Suprapubic skin (tissue), 4 donors: ENCODE data around the gene CCDC27. TPM values are rescaled to one million over a fixed set of nuclear protein-coding genes. Genes with fewer than 3 reads are reported as not detected.

Source experiments
- DNase-seq, 2 donors: peaks; one replicate each; pipeline ENCODE4 v3.0.0-alpha.2; 2019; ENCODE audit warnings: low spot score in 2 of 2
- H3K27ac ChIP-seq: fragments of 200-600 bp; sonication (generic); one replicate; pipeline ENCODE4 v1.5.1; 2019
- H3K27me3 ChIP-seq: fragments of 200-600 bp; sonication (generic); one replicate; pipeline ENCODE4 v1.5.1; 2019
- H3K36me3 ChIP-seq: fragments of 200-600 bp; sonication (generic); one replicate; pipeline ENCODE4 v1.5.1; 2019
- H3K4me1 ChIP-seq: fragments of 200-600 bp; sonication (generic); one replicate; pipeline ENCODE4 v1.5.1; 2019
- H3K4me3 ChIP-seq: fragments of 200-600 bp; sonication (generic); one replicate; pipeline ENCODE4 v1.5.1; 2019; ENCODE audit warnings: mild to moderate bottlenecking
- H3K9me3 ChIP-seq: fragments of 200-600 bp; sonication (generic); one replicate; pipeline ENCODE4 v1.5.1; 2019
- CTCF ChIP-seq, 2 donors: fragments of 200-600 bp in 1 of 2; fragments of 450-650 bp in 1 of 2; sonication (generic) in 1 of 2; IDR thresholded peaks; one replicate each; pipeline ENCODE4 v1.5.1; 2016 to 2019; ENCODE audit warnings: antibody characterized with exemption in 2 of 2, mild to moderate bottlenecking in 1 of 2, moderate library complexity in 1 of 2
- EP300 ChIP-seq: sonication (generic); formaldehyde crosslinking; IDR thresholded peaks from one replicate; pipeline ENCODE4 v1.6.1; 2017; ENCODE audit warnings: antibody characterized with exemption
- POLR2A ChIP-seq, 2 donors: fragments of 450-650 bp; IDR thresholded peaks; one replicate each; pipeline ENCODE4 v1.6.1; 2017; ENCODE audit warnings: antibody characterized with exemption in 2 of 2, mild to moderate bottlenecking in 2 of 2, moderate library complexity in 2 of 2
- POLR2AphosphoS5 ChIP-seq, 3 donors: sonication (generic); formaldehyde crosslinking; IDR thresholded peaks; one replicate each; pipeline ENCODE4 v1.6.1; 2017; ENCODE audit warnings: antibody characterized with exemption in 3 of 3
- WGBS: methylation state at CpG from one replicate; pipeline ENCODE4 v1.1.5; 2018; 5-methylcytosine and 5-hydroxymethylcytosine counted together
- total RNA-seq, 4 donors: library from RNA; depleted of rRNA; stranded (reverse); fragments of >200 nt; gene quantifications; one replicate each; pipeline ENCODE4 v1.1.0, GENCODE V29; 2016

The CCDC27 gene
- total RNA-seq, 4 donors from 2014 or later, result not detected

GRCh38 chr1:3711381-3711779 lies 40.9 kb upstream of the CCDC27 start:
- TF ChIP-seq POLR2A (IDR thresholded peaks at IDR 0.05), result no peak
- no peak for TF ChIP-seq EP300
- TF ChIP-seq POLR2AphosphoS5 (IDR thresholded peaks at IDR 0.05), result no peak
- no peak for TF ChIP-seq CTCF (IDR thresholded peaks at IDR 0.05)
- H3K4me3 ChIP-seq, result no peak overlapping the region
- no peaks in the 10 kb centered on the region for H3K36me3 ChIP-seq
- 20% methylated on average over 7 of the region's 11 CpGs for WGBS
- peaks cover 63% of the 10 kb centered on the region for H3K4me1 ChIP-seq
- peaks cover 90% of the 10 kb centered on the region for H3K27me3 ChIP-seq
- H3K9me3 ChIP-seq, result no peaks in the 10 kb centered on the region
- no peak for DNase-seq
- no peak overlapping the region for H3K27ac ChIP-seq

GRCh38 chr1:3711780-3712451 lies 40.3 kb upstream of the CCDC27 start:
- H3K9me3 ChIP-seq, result no peaks in the 10 kb centered on the region
- TF ChIP-seq CTCF (IDR thresholded peaks at IDR 0.05), result no peak
- no peak for TF ChIP-seq EP300
- no peak for TF ChIP-seq POLR2AphosphoS5 (IDR thresholded peaks at IDR 0.05)
- no peak for TF ChIP-seq POLR2A (IDR thresholded peaks at IDR 0.05)
- 50% methylated on average over 20 of the region's 24 CpGs for WGBS
- no peak overlapping the region for H3K27ac ChIP-seq
- H3K4me3 ChIP-seq, result no peak overlapping the region
- H3K27me3 ChIP-seq, result peaks cover 90% of the 10 kb centered on the region
- H3K36me3 ChIP-seq, result no peaks in the 10 kb centered on the region
- no peak for DNase-seq
- H3K4me1 ChIP-seq, result peaks cover 66% of the 10 kb centered on the region

GRCh38 chr1:3712573-3713535 lies 39.4 kb upstream of the CCDC27 start:
- Histone ChIP-seq H3K4me3 (no peak overlapping the region), H3K27me3 (peaks cover 91% of the 10 kb centered on the region), H3K4me1 (peaks cover 71% of the 10 kb centered on the region), H3K9me3 (no peaks in the 10 kb centered on the region), H3K27ac (peak overlapping the region; percentile 14), H3K36me3 (no peaks in the 10 kb centered on the region)
- TF ChIP-seq POLR2A (IDR thresholded peaks at IDR 0.05) (no peak), EP300 (no peak), CTCF (IDR thresholded peaks at IDR 0.05) (no peak), POLR2AphosphoS5 (IDR thresholded peaks at IDR 0.05) (no peak)
- WGBS, result 60% methylated on average over 10 of the region's 19 CpGs
- DNase-seq, result no peak

- Histone ChIP-seq H3K4me3 (no peak overlapping the region), H3K27me3 (peaks cover 91% of the 10 kb centered on the region), H3K9me3 (no peaks in the 10 kb centered on the region), H3K27ac (no peak overlapping the region), H3K4me1 (peaks cover 73% of the 10 kb centered on the region), H3K36me3 (no peaks in the 10 kb centered on the region)
- 88% methylated on average over 7 of the region's 7 CpGs for WGBS
- no peak for TF ChIP-seq CTCF (IDR thresholded peaks at IDR 0.05)
- TF ChIP-seq POLR2AphosphoS5 (IDR thresholded peaks at IDR 0.05), result no peak
- no peak for TF ChIP-seq EP300
- no peak for TF ChIP-seq POLR2A (IDR thresholded peaks at IDR 0.05)
- DNase-seq, result no peak
These were observed 38.4 kb upstream of the CCDC27 start for GRCh38 chr1:3713840-3714239.

- no peaks in the 10 kb centered on the region for H3K9me3 ChIP-seq
- H3K4me1 ChIP-seq, result peaks cover 70% of the 10 kb centered on the region
- no peak for TF ChIP-seq POLR2AphosphoS5 (IDR thresholded peaks at IDR 0.05)
- no peak for TF ChIP-seq CTCF (IDR thresholded peaks at IDR 0.05)
- no peak for TF ChIP-seq EP300
- TF ChIP-seq POLR2A (IDR thresholded peaks at IDR 0.05), result no peak
- no peak overlapping the region for H3K4me3 ChIP-seq
- no peaks in the 10 kb centered on the region for H3K36me3 ChIP-seq
- H3K27ac ChIP-seq, result no peak overlapping the region
- peaks cover 89% of the 10 kb centered on the region for H3K27me3 ChIP-seq
- no peak for DNase-seq
- WGBS, result 67% methylated on average over 3 of the region's 10 CpGs
These were observed 37.9 kb upstream of the CCDC27 start for GRCh38 chr1:3714284-3714741.
